Measurements from ENCODE around the gene RABGAP1. TPM values are rescaled to one million over a fixed set of nuclear protein-coding genes. Genes with fewer than 3 reads are reported as not detected.

RABGAP1 gene
- total and polyA plus RNA-seq, 2 experiments from 2014 or later = 8.5 to 33.9 TPM

GRCh38 chr9:123099042-123099441 lies 158.2 kb downstream of the RABGAP1 start:
- ATAC-seq (no peak), DNase-seq (ENCODE audit: low spot score) (no peak)
- Histone ChIP-seq H3K4me1 (ENCODE audit: insufficient read depth) (peaks cover 29% of the 10 kb centered on the region), H3K4me3 (no peak overlapping the region), H3K27ac (ENCODE audit: low read depth) (peak overlapping the region; percentile 84), H3K79me2 (replicated peaks; ENCODE audit: insufficient read depth) (no peaks in the 10 kb centered on the region), H3K36me3 (ENCODE audit: insufficient read depth) (peaks cover 4% of the 10 kb centered on the region; the same call in 1 of the 2 replicates), H3F3A (replicated peaks; ENCODE audit: low read depth) (peaks cover 6% of the 10 kb centered on the region; the same call in 1 of the 2 replicates), H3K9me2 (ENCODE audit: insufficient read depth) (no peaks in the 10 kb centered on the region), H3K4me2 (no peak overlapping the region), H2AFZ (no peak overlapping the region), H4K20me1 (replicated peaks; ENCODE audit: insufficient read depth) (no peaks in the 10 kb centered on the region), H3K27me3 (ENCODE audit: insufficient read depth) (no peaks in the 10 kb centered on the region)
- H3K9me3 Mint-ChIP-seq = no peaks in the 10 kb centered on the region
- no peak for TF ChIP-seq EZH2 (IDR thresholded peaks at IDR 0.05; ENCODE audit: low read depth, unreplicated experiment)
- no peak for TF ChIP-seq ZNF331 (CRISPR knock-in tag; IDR thresholded peaks at IDR 0.05; ENCODE audit: low read depth)
- TF ChIP-seq ZNF114 (CRISPR knock-in tag; IDR thresholded peaks at IDR 0.05) = no peak
- no peak for TF ChIP-seq STAT1 (IDR thresholded peaks at IDR 0.05; ENCODE audit: unreplicated experiment)
- TF ChIP-seq CTCF (conservative IDR thresholded peaks at IDR 0.05; ENCODE audit: low read depth in 2 of 2) = no peak
- no peak for TF ChIP-seq EZH2phosphoT487 (IDR thresholded peaks at IDR 0.05; ENCODE audit: unreplicated experiment)
- no peak for TF ChIP-seq JUNB (IDR thresholded peaks at IDR 0.05; ENCODE audit: unreplicated experiment)
- TF ChIP-seq, protein P1, sequence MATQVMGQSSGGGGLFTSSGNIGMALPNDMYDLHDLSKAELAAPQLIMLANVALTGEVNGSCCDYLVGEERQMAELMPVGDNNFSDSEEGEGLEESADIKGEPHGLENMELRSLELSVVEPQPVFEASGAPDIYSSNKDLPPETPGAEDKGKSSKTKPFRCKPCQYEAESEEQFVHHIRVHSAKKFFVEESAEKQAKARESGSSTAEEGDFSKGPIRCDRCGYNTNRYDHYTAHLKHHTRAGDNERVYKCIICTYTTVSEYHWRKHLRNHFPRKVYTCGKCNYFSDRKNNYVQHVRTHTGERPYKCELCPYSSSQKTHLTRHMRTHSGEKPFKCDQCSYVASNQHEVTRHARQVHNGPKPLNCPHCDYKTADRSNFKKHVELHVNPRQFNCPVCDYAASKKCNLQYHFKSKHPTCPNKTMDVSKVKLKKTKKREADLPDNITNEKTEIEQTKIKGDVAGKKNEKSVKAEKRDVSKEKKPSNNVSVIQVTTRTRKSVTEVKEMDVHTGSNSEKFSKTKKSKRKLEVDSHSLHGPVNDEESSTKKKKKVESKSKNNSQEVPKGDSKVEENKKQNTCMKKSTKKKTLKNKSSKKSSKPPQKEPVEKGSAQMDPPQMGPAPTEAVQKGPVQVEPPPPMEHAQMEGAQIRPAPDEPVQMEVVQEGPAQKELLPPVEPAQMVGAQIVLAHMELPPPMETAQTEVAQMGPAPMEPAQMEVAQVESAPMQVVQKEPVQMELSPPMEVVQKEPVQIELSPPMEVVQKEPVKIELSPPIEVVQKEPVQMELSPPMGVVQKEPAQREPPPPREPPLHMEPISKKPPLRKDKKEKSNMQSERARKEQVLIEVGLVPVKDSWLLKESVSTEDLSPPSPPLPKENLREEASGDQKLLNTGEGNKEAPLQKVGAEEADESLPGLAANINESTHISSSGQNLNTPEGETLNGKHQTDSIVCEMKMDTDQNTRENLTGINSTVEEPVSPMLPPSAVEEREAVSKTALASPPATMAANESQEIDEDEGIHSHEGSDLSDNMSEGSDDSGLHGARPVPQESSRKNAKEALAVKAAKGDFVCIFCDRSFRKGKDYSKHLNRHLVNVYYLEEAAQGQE (IDR thresholded peaks at IDR 0.05; ENCODE audit: unreplicated experiment) = no peak
- no peak for TF ChIP-seq ETS1 (IDR thresholded peaks at IDR 0.05)
- no peak for TF ChIP-seq NANOG (IDR thresholded peaks at IDR 0.05; ENCODE audit: borderline replicate concordance)
- no peak for TF ChIP-seq ZNF462 (CRISPR knock-in tag; IDR thresholded peaks at IDR 0.05)
- TF ChIP-seq CREB1 (CRISPR knock-in tag; IDR thresholded peaks at IDR 0.05; ENCODE audit: low read depth) = no peak
- no peak for TF ChIP-seq POLR2AphosphoS5 (IDR thresholded peaks at IDR 0.05; ENCODE audit: low read depth)
- no peaks in the 10 kb centered on the region for H3K27me3 Mint-ChIP-seq (ENCODE audit: insufficient read depth, low read depth, poor library complexity)
- H3K27ac Mint-ChIP-seq = peak overlapping the region; percentile 72
- peaks cover 53% of the 10 kb centered on the region for H3K4me1 Mint-ChIP-seq
- peaks cover 70% of the 10 kb centered on the region for H3K36me3 Mint-ChIP-seq (ENCODE audit: low read depth)
- no peak overlapping the region for H3K4me3 Mint-ChIP-seq

Data from GM23338 (cell line).